ENCODE measurements around the gene CEP164.

- TF ChIP-seq CTCF (IDR thresholded peaks at IDR 0.05; ENCODE audit: low read depth, low read length): no peak
- TF ChIP-seq EZH2phosphoT487 (IDR thresholded peaks at IDR 0.05; ENCODE audit: low read depth): no peak
Observed at GRCh38 chr11:117425679-117426296, 98.1 kb downstream of the CEP164 start.

Measured in OCI-LY3 (cell line).